H1 (cell line): ENCODE measurements around the gene PRKCA. TPM values are rescaled to one million over a fixed set of nuclear protein-coding genes. Genes with fewer than 3 reads are reported as not detected.

Experiments
- CTCF ChIA-PET: fragments of 300-600 bp; sonication (Branson Sonifier 250); formaldehyde crosslinking; loops from one replicate; lab custom pipeline; 2021; ENCODE audit not compliant: partially characterized antibody; lab: Charles Lee
- POLR2A ChIA-PET: fragments of 300-600 bp; sonication (Branson Sonifier 250); formaldehyde crosslinking; loops from one replicate; lab custom pipeline; 2021; ENCODE audit warnings: inconsistent platforms; ENCODE audit not compliant: partially characterized antibody; lab: Charles Lee
- DNase-seq, 2 experiments: peaks; one replicate each; pipeline versions ENCODE4 v3.0.0 to v3.0.0-alpha.2; 2010 to 2022; ENCODE audit warnings: low spot score in 2 of 2, low read depth in 1 of 2, mixed read lengths in 1 of 2
- FAIRE-seq: peaks from 2 replicates; lab custom pipeline; 2011; peaks lifted over from hg19 to GRCh38; lab: Jason Lieb, UNC
- H2AFZ ChIP-seq: 2 replicates; pipeline ENCODE4 v1.8.1; 2012; ENCODE audit warnings: low read length, inconsistent platforms
- H2AK5ac ChIP-seq: 2 replicates; pipeline ENCODE4 v1.6.1; 2013; ENCODE audit warnings: low read depth, low read length
- H2BK120ac ChIP-seq: replicated peaks from 2 replicates; pipeline ENCODE3; 2013; ENCODE audit warnings: low read depth, low read length, inconsistent platforms
- H2BK12ac ChIP-seq: 2 replicates; pipeline ENCODE4 v1.6.1; 2013; ENCODE audit warnings: low read depth, low read length
- H2BK15ac ChIP-seq: 2 replicates; pipeline ENCODE4 v1.6.1; 2013; ENCODE audit warnings: low read length
- H2BK20ac ChIP-seq: 2 replicates; pipeline ENCODE4 v1.6.1; 2013; ENCODE audit warnings: low read length
- H2BK5ac ChIP-seq: 2 replicates; pipeline ENCODE4 v1.6.1; 2013; ENCODE audit warnings: low read depth, low read length
- H3K14ac ChIP-seq: 2 replicates; pipeline ENCODE4 v1.6.1; 2013; ENCODE audit warnings: inconsistent platforms; ENCODE audit not compliant: insufficient read length
- H3K18ac ChIP-seq: 2 replicates; pipeline ENCODE4 v1.6.1; 2013; ENCODE audit warnings: low read length; ENCODE audit errors: extremely low read depth
- H3K23ac ChIP-seq: 2 replicates; pipeline ENCODE4 v1.6.1; 2013; ENCODE audit warnings: inconsistent platforms; ENCODE audit not compliant: insufficient read length
- H3K23me2 ChIP-seq: 2 replicates; pipeline ENCODE4 v1.6.1; 2013; ENCODE audit warnings: low read depth, low read length
- H3K27ac ChIP-seq: 2 replicates; pipeline ENCODE4 v1.6.1; 2011; ENCODE audit warnings: low read depth, low read length, inconsistent platforms
- H3K27me3 ChIP-seq, 4 experiments: replicated peaks in 1 of 4; 1 replicate in 1 of 4; 2 replicates in 3 of 4; pipeline versions ENCODE4 v1.6.1 to v1.8.1; 2011 to 2013; ENCODE audit warnings: low read length in 3 of 4, mild to moderate bottlenecking in 3 of 4, inconsistent platforms in 2 of 4, mixed read lengths in 2 of 4, moderate library complexity in 1 of 4; ENCODE audit not compliant: control insufficient read depth in 3 of 4, insufficient read depth in 3 of 4; ENCODE audit errors: extremely low read depth in 1 of 4
- H3K36me3 ChIP-seq, 4 experiments: 2 replicates each; pipeline versions ENCODE4 v1.6.1 to v1.8.1; 2011 to 2013; ENCODE audit warnings: mild to moderate bottlenecking in 4 of 4, low read length in 3 of 4, moderate library complexity in 2 of 4, control low read depth in 1 of 4, inconsistent platforms in 1 of 4; ENCODE audit not compliant: insufficient read depth in 4 of 4, control insufficient read depth in 2 of 4
- H3K4ac ChIP-seq: replicated peaks from 2 replicates; pipeline ENCODE3; 2013; ENCODE audit warnings: low read length, low read depth, mixed read lengths, inconsistent platforms; ENCODE audit not compliant: insufficient read length
- H3K4me1 ChIP-seq, 4 experiments: replicated peaks in 1 of 4; 1 replicate in 1 of 4; 2 replicates in 3 of 4; pipeline versions ENCODE4 v1.6.1 to v1.8.1; 2011 to 2013; ENCODE audit warnings: low read length in 3 of 4, inconsistent platforms in 2 of 4, mixed read lengths in 1 of 4; ENCODE audit not compliant: insufficient read depth in 4 of 4, control insufficient read depth in 3 of 4
- H3K4me2 ChIP-seq, 2 experiments: 2 replicates each; pipeline versions ENCODE4 v1.6.1 to v1.8.1; 2011 to 2013; ENCODE audit warnings: low read depth in 2 of 2, low read length in 2 of 2, control low read depth in 1 of 2, inconsistent platforms in 1 of 2, mild to moderate bottlenecking in 1 of 2; ENCODE audit not compliant: insufficient read depth in 1 of 2
- H3K4me3 ChIP-seq, 4 experiments: fragments of 200-600, 300-600 bp in 1 of 4; sonication (generic), shearing (Covaris generic), sonication (Bioruptor Twin) in 1 of 4; 2 replicates each; pipeline versions ENCODE4 v1.5.1 to v1.8.1; 2011 to 2016; ENCODE audit warnings: low read length in 4 of 4, low read depth in 3 of 4, control low read depth in 2 of 4, inconsistent platforms in 2 of 4, mild to moderate bottlenecking in 2 of 4, mixed read lengths in 1 of 4, moderate library complexity in 1 of 4; ENCODE audit not compliant: insufficient read depth in 2 of 4; ENCODE audit errors: extremely low read depth in 1 of 4
- H3K56ac ChIP-seq: replicated peaks from 2 replicates; pipeline ENCODE3; 2013; ENCODE audit warnings: low read depth, mild to moderate bottlenecking, mixed read lengths, low read length, inconsistent platforms; ENCODE audit not compliant: insufficient read length
- H3K79me1 ChIP-seq: 2 replicates; pipeline ENCODE4 v1.6.1; 2013; ENCODE audit warnings: low read depth, low read length, control low read depth
- H3K79me2 ChIP-seq, 2 experiments: 2 replicates each; pipeline versions ENCODE4 v1.6.1 to v1.8.1; 2012 to 2013; ENCODE audit warnings: low read length in 2 of 2, mild to moderate bottlenecking in 2 of 2, inconsistent platforms in 1 of 2; ENCODE audit not compliant: insufficient read depth in 2 of 2, control insufficient read depth in 1 of 2
- H3K9ac ChIP-seq, 4 experiments: replicated peaks in 1 of 4; 1 replicate in 1 of 4; 2 replicates in 3 of 4; pipeline versions ENCODE4 v1.6.1 to v1.8.1; 2011 to 2013; ENCODE audit warnings: low read depth in 3 of 4, low read length in 3 of 4, control low read depth in 2 of 4, mild to moderate bottlenecking in 2 of 4, moderate library complexity in 2 of 4, inconsistent platforms in 1 of 4; ENCODE audit errors: extremely low read depth in 1 of 4
- H3K9me3 ChIP-seq, 2 experiments: 2 replicates each; pipeline versions ENCODE4 v1.6.1 to v1.8.1; 2012 to 2013; ENCODE audit warnings: mild to moderate bottlenecking in 2 of 2, moderate library complexity in 2 of 2, control low read depth in 1 of 2, inconsistent platforms in 1 of 2, low read depth in 1 of 2, low read length in 1 of 2, mixed read lengths in 1 of 2; ENCODE audit not compliant: insufficient read depth in 2 of 2
- H4K20me1 ChIP-seq, 2 experiments: replicated peaks in 1 of 2; 2 replicates each; pipeline versions ENCODE3 to v1.8.1; 2011 to 2013; ENCODE audit warnings: inconsistent platforms in 2 of 2, low read length in 2 of 2, mild to moderate bottlenecking in 1 of 2; ENCODE audit not compliant: insufficient read depth in 2 of 2, control insufficient read depth in 1 of 2
- H4K5ac ChIP-seq: 2 replicates; pipeline ENCODE4 v1.6.1; 2013; ENCODE audit warnings: low read length, low read depth, mixed read lengths, inconsistent platforms; ENCODE audit not compliant: insufficient read length
- H4K8ac ChIP-seq: 2 replicates; pipeline ENCODE4 v1.8.0; 2013; ENCODE audit warnings: mild to moderate bottlenecking, moderate library complexity, low read length, inconsistent platforms; ENCODE audit not compliant: insufficient read depth; ENCODE audit errors: extremely low read depth
- H4K91ac ChIP-seq: replicated peaks from 2 replicates; pipeline ENCODE3; 2013; ENCODE audit warnings: low read length, mixed read lengths, inconsistent platforms; ENCODE audit not compliant: insufficient read length
- BACH1 ChIP-seq: IDR thresholded peaks from 2 replicates; pipeline ENCODE4 v1.6.1; 2012; ENCODE audit warnings: low read length, improper control_type of control experiment
- FOSL1 ChIP-seq: IDR thresholded peaks from 2 replicates; pipeline ENCODE4 v1.6.1; 2011; ENCODE audit warnings: mild to moderate bottlenecking, low read depth, low read length, moderate library complexity; ENCODE audit not compliant: insufficient read depth
- HDAC6 ChIP-seq: IDR thresholded peaks from one replicate; pipeline ENCODE4 v1.7.1; 2012; ENCODE audit warnings: low read depth, mild to moderate bottlenecking, inconsistent platforms, low read length, moderate library complexity
- JUN ChIP-seq: IDR thresholded peaks from 2 replicates; pipeline ENCODE4 v1.6.1; 2011; ENCODE audit warnings: low read depth, mild to moderate bottlenecking, improper control_type of control experiment, low read length
- JUND ChIP-seq: IDR thresholded peaks from 2 replicates; pipeline ENCODE4 v1.6.1; 2011; ENCODE audit warnings: mild to moderate bottlenecking, improper control_type of control experiment, low read length
- KDM4A ChIP-seq: IDR thresholded peaks from one replicate; pipeline ENCODE4 v1.7.1; 2012; ENCODE audit warnings: low read depth, mild to moderate bottlenecking, moderate library complexity, low read length, inconsistent platforms; ENCODE audit not compliant: severe bottlenecking
- MAFK ChIP-seq: IDR thresholded peaks from 2 replicates; pipeline ENCODE4 v1.6.1; 2012; ENCODE audit warnings: low read depth, mild to moderate bottlenecking, improper control_type of control experiment, low read length
- RBBP5 ChIP-seq: IDR thresholded peaks from 2 replicates; pipeline ENCODE4 v1.7.1; 2012; ENCODE audit warnings: low read depth, mild to moderate bottlenecking, inconsistent platforms, low read length, moderate library complexity, borderline replicate concordance
- RFX5 ChIP-seq: IDR thresholded peaks from 2 replicates; pipeline ENCODE4 v1.6.1; 2011; ENCODE audit warnings: low read depth, low read length, improper control_type of control experiment, borderline replicate concordance
- RXRA ChIP-seq: IDR thresholded peaks from 2 replicates; pipeline ENCODE4 v1.6.1; 2011; ENCODE audit warnings: low read depth, mild to moderate bottlenecking, low read length, moderate library complexity; ENCODE audit not compliant: insufficient read depth
- SP1 ChIP-seq: IDR thresholded peaks from 2 replicates; pipeline ENCODE4 v1.6.1; 2011; ENCODE audit warnings: low read depth, low read length
- TBP ChIP-seq: IDR thresholded peaks from 2 replicates; pipeline ENCODE4 v1.6.1; 2011; ENCODE audit warnings: low read depth, low read length, improper control_type of control experiment
- TEAD4 ChIP-seq: IDR thresholded peaks from 2 replicates; pipeline ENCODE4 v1.6.1; 2012; ENCODE audit warnings: low read depth, low read length, inconsistent platforms, mixed read lengths
- WGBS, 2 experiments: shearing (Covaris generic) in 1 of 2; methylation state at CpG; one replicate each; pipeline versions ENCODE4 v1.1.6 to v1.1.7; 2013 to 2015; ENCODE audit warnings: low lambda C conversion rate in 2 of 2, mixed read lengths in 2 of 2, inconsistent platforms in 1 of 2, low coverage in 1 of 2, missing lambda C conversion rate in 1 of 2; ENCODE audit not compliant: insufficient replicate concordance in 2 of 2, insufficient coverage in 1 of 2, insufficient read length in 1 of 2; ENCODE audit errors: extremely low coverage in 1 of 2, missing lambda C conversion rate in 1 of 2; 5-methylcytosine and 5-hydroxymethylcytosine counted together
- polyA plus RNA-seq, 7 experiments: library from polyadenylated mRNA; depleted of rRNA in 3 of 7; stranded (reverse) in 5 of 7; unstranded in 2 of 7; fragments of >200 nt in 5 of 7; fragments of 200-250 nt in 2 of 7; gene quantifications; 1 replicate in 5 of 7; 2 replicates in 1 of 7; 4 replicates in 1 of 7; pipeline versions ENCODE4 v1.2.1 to v1.2.3, GENCODE V29; 2011 to 2013; ENCODE audit warnings: missing spikeins in 2 of 7, mixed read lengths in 2 of 7
- total RNA-seq: library from RNA; stranded (reverse); fragmentation: NEBNext Ultra II Directional; extraction: Animal tissue kit (Norgen Biotek cat#: 25700); gene quantifications from 2 replicates; pipeline ENCODE4 v1.2.1, GENCODE V29; 2021
- TF ChIP-seq, protein P1 (sequence below): IDR thresholded peaks from 2 replicates; pipeline ENCODE4 v1.6.1; 2011; ENCODE audit warnings: low read length, improper control_type of control experiment

The PRKCA gene
- total and polyA plus RNA-seq, 2 of the 8 experiments (the other 6 are each of a cell fraction or from before 2014, with no cell fraction given) = 5.8 to 17.8 TPM

DNA sequence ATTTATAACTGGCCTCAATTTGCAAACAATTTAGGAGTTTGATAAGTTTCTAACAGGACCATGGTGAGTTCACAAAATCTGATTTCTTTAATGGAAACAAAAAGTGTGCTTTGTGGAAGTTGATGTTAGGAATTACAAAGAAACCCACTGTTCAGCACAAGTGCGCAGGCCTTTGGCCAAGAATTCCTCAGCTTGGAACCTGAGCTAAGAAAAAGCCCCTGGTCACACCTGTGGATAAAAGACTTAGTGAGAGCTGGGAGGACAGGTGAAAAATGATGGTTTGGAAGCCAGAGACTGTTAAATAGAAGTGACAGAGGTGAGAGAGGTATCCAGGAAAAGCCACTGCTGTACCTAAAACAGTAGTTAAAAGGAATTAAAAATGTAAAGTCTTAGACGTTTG lies 64.7 kb downstream of the PRKCA start:
- H3K56ac ChIP-seq = no peak overlapping the region
- no peak overlapping the region for H3K4me2 ChIP-seq
- H3K27me3 ChIP-seq = no peaks in the 10 kb centered on the region
- peaks cover 0 to 10% (median 3%) of the 10 kb centered on the region in 4 experiments; a peak in 4 of 7 replicates for H3K4me1 ChIP-seq
- H3K9ac ChIP-seq = no peak overlapping the region
- no peak overlapping the region for H4K5ac ChIP-seq
- no peak overlapping the region for H3K23ac ChIP-seq
- FAIRE-seq (no peak), DNase-seq (no peak)
- no peaks in the 10 kb centered on the region for H3K23me2 ChIP-seq
- no peak overlapping the region for H2BK12ac ChIP-seq
- peaks cover 0 to 6% of the 10 kb centered on the region in 2 experiments; a peak in 1 of 4 replicates for H3K79me2 ChIP-seq
- H3K14ac ChIP-seq = no peak overlapping the region
- peaks cover 0 to 2% of the 10 kb centered on the region in 2 experiments for H4K20me1 ChIP-seq
- H4K8ac ChIP-seq = no peak overlapping the region
- no peak overlapping the region for H2BK20ac ChIP-seq
- no peak overlapping the region for H3K4me3 ChIP-seq
- WGBS, 2 experiments = 86% methylated on average over 2 of the region's 2 CpGs; no CpG with 5 or more reads in 1 of the 2 experiments
- H3K4ac ChIP-seq = no peak overlapping the region
- H2BK15ac ChIP-seq = no peak overlapping the region
- no peak overlapping the region for H3K27ac ChIP-seq
- H4K91ac ChIP-seq = no peak overlapping the region
- H2AFZ ChIP-seq = no peak overlapping the region
- ChIA-PET CTCF (interaction anchor here (1.0 kb wide), 1 partner anchor 14 kb away, joined by 4 read pairs; no protein-coding TSS in a partner anchor), POLR2A (interaction anchor here (1.4 kb wide), 1 partner anchor 9 kb away, joined by 3 read pairs; no protein-coding TSS in a partner anchor)
- no peak overlapping the region for H2AK5ac ChIP-seq
- no peak overlapping the region for H3K18ac ChIP-seq
- H3K36me3 ChIP-seq = no peaks in the 10 kb centered on the region
- H3K9me3 ChIP-seq = no peaks in the 10 kb centered on the region
- no peak overlapping the region for H2BK120ac ChIP-seq
- H3K79me1 ChIP-seq = 0 out of 2 replicates have a peak, but pooled peaks cover 2% of the 10 kb centered on the region
- no peak overlapping the region for H2BK5ac ChIP-seq
- no peak for TF ChIP-seq JUND
- TF ChIP-seq BACH1 = no peak
- TF ChIP-seq RXRA = no peak
- no peak for TF ChIP-seq RFX5
- TF ChIP-seq HDAC6 = no peak
- no peak for TF ChIP-seq FOSL1
- TF ChIP-seq SP1 = no peak
- TF ChIP-seq TBP = no peak
- no peak for TF ChIP-seq KDM4A
- no peak for TF ChIP-seq JUN
- TF ChIP-seq RBBP5 = no peak
- TF ChIP-seq, protein P1, sequence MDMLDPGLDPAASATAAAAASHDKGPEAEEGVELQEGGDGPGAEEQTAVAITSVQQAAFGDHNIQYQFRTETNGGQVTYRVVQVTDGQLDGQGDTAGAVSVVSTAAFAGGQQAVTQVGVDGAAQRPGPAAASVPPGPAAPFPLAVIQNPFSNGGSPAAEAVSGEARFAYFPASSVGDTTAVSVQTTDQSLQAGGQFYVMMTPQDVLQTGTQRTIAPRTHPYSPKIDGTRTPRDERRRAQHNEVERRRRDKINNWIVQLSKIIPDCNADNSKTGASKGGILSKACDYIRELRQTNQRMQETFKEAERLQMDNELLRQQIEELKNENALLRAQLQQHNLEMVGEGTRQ = no peak
- TF ChIP-seq TEAD4 = no peak
- TF ChIP-seq MAFK = no peak
